Measurements from ENCODE around the gene SIRPG.
"Not testable (repeated sequence)": the region's sequence is repeated elsewhere in the genome, so short reads cannot be mapped to it uniquely, and the experiment has no call there.

SIRPG gene

GRCh38 chr20:1671891-1672669, 14.5 kb upstream of the SIRPG start:
- DNase-seq: no peak

DNA sequence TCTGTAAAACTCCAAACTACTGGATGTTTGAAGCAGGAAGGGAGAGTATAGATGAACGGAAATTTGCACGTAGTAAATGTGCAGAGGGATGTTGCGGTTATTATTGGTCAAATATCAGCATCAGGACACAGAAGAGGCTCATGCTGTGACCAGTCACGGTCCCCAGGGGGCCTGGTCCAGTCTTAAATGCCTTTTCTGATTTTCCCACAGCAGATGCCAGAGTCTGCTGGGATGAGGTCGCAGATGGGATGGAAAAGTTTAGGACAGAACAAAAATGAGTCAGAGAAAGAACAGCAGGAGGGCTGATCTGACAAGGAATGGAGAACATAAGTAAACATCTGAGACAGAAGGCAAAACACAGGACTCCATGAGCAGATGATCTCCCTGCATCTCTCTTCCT, 11.7 kb upstream of the SIRPG start:
- DNase-seq: no peak

DNA sequence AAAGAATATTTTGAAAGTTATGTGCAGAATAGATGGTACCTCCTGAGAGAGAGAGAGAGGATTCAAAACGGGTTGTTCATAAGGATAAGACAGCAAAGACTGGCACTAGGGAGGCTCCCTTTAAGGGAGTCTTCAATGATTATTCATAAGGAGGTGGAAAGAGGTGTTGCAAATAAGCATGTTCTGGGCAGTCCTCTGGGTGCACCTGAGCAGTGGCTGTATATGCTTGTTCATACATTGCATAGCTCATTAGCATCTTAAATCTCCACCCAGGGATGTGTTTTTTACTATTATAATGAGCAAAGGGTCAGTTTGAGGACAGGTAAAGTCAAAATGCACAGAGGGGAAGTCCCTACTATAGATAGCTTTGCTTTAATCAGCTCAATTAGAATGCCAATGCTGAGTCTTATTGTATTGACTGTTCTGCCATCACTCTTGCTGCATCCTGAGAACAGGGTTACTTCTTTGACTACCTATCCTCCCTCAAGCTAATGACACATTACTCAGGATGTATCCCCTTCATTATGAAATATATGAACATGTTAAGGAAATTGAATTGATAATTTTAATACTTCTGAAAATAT, 10.0 kb upstream of the SIRPG start:
- DNase-seq: no peak

DNA sequence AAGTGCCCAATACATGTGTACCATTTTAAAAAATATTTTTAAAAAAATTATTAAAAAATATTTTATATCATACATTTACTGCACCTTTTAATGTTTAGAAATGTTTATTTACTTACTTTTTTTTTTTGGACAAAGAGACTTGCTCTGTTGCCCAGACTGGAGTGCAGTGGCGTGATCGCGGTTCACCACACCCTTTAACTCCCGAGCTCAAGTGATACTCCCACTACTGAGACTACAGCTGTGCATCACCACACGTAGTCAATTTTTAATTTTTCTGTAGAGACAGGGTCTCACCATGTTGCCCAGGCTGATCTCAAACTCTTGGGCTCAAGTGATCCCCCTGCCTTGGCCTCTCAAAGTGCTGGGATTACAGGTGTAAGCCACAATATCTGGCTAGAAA, 9.2 kb upstream of the SIRPG start:
- no peak for DNase-seq

DNA sequence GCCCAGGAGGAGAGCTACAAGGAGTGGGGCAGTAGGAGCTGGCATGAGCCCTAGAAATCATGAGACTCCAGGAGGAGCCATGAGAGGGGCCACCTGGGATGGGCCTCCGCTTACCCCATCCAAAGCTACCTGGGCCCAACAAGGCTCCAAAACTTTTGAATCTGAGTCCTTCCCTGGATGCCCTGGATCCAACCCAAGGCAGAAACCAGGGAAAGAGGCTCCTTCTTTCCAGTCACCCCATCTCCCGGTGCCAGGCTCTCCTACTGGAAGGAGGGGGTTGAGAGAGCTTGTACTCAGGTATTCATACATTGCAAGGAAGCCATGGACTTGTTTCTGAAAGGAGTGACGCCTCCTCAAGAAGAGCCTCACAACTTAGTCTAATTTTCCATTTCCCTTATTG, 7.8 kb upstream of the SIRPG start:
- no peak for DNase-seq

GRCh38 chr20:1664911-1665310, 7.3 kb upstream of the SIRPG start:
- no peak for DNase-seq

- DNase-seq: no peak
Observed at GRCh38 chr20:1663917-1664316, 6.3 kb upstream of the SIRPG start.

DNA sequence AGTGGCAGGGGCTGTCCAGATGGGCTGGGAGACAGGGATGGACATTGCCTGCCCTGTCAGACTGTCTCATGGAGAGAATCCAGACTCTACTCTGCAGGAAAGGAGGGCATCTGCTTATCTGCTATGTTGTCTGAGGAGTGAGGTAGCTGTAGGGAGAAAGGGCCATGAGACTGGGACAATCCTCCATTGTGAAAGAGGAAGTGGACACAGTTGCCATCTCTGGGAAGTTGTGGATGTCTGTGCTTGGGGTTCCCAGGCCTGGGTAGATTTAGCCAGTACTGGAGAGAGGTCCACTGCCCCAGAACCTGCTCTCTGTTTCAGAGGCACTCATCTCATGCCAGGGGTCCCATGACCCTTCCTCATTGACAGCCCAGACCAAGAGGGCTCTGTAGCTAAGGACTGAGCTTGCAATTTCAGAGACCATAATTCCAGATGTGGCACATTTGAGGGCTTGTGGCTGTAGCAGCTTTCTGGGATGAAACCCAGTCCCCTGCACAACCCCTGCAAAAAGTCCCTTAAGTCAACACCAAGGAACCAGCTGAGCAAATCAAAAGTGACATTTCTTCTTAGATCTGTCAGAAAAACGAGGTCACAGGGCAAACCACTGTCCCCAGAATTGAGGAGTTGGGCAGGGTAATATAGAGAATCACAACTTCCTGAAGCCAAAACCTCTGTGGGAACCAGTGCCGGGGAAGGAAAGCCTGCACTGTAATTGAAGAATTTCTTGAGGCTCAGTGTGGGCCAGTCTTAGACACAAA, 4.1 kb upstream of the SIRPG start:
- no peak for DNase-seq

GRCh38 chr20:1660246-1660645, 2.7 kb upstream of the SIRPG start:
- no peak for DNase-seq

- no peak for DNase-seq
Observed at GRCh38 chr20:1656844-1657243, 735 bp downstream of the SIRPG start.

DNA sequence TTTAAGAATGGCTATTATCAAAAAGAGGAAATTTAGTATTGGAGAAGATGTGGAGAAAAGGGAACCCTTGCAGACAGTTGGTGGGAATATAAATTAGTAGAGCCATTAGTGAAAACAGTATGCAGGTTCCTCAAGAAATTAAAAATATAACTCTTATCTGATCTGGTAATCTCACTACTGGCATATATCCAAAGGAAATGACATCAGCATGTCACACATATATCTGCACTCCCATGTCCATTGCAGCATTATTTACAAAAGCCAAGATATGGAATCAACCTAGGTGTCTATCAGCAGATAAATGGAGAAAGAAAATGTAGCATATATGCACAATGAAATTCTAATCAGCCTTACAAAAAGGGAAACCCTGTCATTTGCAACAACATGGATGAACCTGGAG, 2.6 kb downstream of the SIRPG start:
- no peak for DNase-seq

DNA sequence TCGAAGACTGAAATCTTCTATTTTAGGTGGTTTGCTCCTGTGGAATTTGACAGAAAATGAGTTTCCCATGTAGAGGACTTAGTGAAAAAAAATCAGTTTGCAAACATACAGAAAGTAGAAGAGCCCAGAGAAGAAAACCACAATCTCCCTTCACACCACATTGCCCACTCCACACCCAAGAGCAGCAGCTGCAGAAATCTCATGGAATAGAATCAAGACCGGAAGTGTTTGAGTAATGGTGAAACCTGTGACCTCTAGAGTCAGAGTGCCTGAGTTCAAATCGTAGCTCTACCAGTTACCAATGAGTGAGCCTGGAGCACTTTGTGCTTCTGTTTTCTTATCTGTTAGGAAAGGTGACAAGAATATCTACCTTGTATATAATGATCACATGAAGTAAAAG, 4.6 kb downstream of the SIRPG start:
- DNase-seq: no peak

GRCh38 chr20:1652104-1652503, 5.5 kb downstream of the SIRPG start:
- DNase-seq: no peak

GRCh38 chr20:1651268-1652058, 6.1 kb downstream of the SIRPG start:
- DNase-seq: no peak

DNA sequence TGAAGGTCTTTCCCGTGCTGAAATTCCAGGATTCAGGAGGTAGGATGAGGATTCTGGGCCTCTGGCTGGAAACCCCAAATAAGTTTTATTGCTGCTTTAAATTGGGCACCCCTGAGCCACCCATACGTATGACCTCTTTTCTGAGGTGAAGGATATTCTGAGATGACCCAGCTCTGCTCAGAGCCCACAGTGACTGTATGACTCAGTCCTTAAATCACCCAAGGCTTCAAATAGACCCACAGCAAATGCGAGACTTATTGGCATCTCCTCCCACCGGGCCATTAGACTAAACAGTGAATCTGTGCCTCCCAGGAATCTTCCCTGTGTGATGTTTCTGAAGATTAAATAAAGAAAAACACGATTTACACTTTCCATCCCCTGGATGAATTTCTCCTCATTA, 9.5 kb downstream of the SIRPG start:
- no peak for DNase-seq

GRCh38 chr20:1646975-1647431, 10.6 kb downstream of the SIRPG start:
- DNase-seq: no peak

GRCh38 chr20:1644101-1644962, 13.2 kb downstream of the SIRPG start:
- no peak for DNase-seq

GRCh38 chr20:1638643-1639042, 18.9 kb downstream of the SIRPG start:
- DNase-seq: not testable (repeated sequence)

GRCh38 chr20:1637755-1638154, 19.8 kb downstream of the SIRPG start:
- DNase-seq: no peak

- no peak for DNase-seq
Observed at GRCh38 chr20:1637226-1637625, 20.4 kb downstream of the SIRPG start.

DNA sequence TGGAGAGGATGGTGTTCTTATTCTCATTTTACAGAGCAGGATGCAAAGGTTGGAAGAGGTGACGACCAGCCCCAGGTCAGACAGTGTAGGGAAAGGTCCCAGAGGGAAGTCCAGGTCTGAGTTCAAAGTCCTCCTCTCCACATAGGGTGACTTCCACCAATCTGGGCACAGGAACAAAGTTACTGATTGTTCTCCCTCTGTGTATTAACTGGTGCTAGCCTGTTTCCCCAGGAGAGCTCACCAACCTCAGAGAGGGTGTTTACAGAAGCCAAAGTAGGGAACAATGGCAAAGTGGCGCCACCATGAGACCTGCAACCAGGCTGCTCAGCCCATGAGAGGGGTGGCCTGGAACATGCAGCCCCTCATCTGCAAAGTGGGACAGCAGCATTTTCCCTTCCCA, 21.0 kb downstream of the SIRPG start:
- no peak for DNase-seq

DNA sequence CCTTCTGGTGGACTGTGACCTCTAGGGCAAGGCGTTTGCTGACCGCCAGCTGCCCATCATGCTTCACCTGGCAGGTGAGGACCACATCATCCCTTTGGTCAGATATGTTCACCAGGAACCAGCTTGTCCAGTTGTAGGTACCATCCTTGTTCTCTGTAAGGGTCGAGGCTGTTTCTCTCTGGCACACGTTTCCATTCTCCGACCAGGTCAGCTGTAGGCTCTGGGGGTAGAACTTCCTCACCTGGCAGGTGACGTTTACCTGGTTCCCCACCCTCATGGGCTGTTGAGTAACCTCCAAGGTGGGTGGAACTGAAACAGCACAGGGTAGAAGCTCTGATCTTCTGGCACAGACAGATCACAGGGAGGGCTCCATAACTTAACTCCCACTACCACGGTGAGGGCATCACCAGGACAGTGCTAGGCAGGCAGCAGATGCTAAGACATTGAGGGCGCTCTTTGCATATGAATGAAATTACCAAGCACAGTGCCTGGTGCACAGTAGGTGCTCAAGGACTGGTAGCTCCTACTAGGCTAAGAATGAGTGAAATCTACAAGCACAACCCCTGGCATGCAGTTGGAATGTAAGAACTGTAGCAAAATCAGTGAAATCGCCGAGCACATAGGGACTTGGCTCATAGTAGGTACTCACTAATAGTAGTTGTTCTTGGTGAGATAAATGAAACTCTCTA, 22.1 kb downstream of the SIRPG start:
- no peak for DNase-seq
